ENCODE results near the gene NDUFAF4.

The NDUFAF4 gene

DNA sequence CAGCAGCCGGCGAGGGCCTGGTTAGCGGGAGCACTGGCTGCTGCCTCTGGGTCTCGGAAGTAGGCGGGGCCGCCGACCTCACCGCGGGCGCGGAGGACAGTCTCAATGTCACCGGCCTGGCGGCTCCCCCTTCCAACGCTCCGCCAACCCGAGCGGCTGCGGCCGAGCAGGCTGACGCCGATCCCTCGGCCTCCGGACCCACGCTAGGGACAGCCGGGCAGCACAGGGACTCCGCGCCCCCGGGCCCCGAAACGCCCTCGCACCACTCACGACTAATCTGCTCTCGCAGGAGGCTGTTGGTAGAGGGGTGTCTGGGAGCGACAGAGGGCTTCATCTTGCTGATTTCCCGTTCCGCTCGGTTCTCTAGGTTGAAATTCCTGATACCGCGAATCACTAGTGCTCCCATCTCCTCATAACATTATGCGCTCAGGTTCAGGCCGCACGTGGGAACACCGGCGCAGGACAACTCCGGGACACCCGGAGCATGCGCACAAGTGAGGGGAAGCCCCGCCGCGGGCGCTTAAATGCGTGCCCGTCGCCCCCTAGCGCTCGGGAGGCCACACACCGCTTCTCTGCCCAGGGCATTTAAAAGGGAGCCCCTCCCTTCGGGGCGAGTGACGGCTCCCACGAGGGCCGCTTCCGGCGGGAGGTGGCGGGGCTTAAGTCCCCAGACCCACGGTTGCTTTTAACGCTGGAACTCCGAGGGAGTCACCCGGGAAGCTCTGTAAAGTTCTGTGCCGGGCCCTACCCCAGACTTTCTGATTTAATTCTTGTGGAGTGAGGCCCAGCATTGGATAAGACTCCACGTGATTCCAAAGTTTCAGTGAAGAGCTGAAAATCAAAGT is at the start of gene NDUFAF4:
TSS of gene NDUFAF4 (minus strand) at position 496 of the 845 bp plus-strand sequence. CDS start at position 406, 90 bp downstream.
- DNase-seq: peak; percentile 93 to 94

DNA sequence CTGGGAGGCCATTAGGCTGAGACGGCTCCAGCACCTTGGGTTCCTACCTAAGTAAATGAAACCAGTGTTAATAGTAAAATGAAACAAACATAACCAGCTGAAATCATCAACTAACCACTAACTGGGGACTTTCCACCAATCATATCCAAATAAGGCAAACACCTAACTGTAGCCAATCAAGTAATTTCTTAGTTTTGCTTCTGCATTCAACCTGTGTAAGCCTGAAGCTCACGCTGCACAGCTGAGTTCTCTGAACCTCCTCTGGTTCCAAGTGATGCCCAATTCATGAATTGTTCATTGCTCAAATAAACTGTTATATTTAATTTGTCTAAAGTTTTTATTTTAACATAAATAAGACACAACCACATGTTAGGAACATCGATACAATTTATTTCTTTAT is 49.4 kb upstream of the NDUFAF4 start:
- DNase-seq: no peak

DNA sequence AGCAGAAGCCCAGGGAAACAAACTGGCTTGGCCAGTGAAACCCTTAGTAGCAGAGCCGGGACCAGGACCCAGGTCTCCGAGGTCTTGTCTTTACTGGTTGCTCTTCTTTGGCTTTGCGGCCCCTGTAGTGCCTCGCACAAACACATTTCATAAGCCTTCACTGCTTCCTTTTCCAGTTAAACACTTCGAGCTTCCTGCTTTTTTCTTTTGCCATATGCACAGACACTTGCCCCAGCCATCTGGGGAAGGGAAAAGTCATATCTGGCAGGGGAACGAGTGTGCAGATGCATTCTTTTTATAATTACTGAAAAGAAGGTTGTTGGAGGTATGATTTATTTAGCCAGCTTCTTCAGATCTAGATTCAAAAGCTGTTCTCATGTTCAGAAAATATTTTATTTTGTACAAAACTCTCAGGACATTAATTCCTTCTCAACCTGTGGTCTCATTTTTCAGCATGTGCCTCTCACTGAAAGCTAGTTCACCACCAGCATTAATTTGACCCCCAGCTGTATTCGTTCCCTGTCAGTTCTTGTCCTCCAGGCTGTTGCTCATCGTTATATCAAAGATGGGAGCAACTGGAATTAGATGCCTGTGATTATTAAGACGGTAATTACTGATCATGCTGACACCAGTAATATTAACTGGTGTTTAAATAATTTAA is 46.0 kb upstream of the NDUFAF4 start:
- DNase-seq: no peak

DNA sequence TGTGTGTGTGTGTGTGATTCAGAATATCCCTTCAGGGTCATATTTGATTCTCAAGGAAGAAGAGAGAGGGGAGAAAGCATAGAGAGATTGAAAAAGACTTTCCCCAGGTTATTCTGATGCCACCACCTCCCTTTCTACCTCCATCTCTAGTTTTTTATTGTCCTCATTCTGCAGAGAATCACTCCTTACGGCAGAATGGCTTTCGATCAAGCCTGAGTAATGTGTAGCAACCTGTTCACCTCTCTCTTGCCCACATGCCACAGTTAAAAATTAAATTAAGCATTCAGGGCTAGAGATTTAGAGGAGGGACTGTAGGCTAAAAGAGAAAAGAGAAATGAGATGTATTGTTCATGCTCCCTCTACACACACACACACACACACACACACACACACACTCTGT is 45.0 kb upstream of the NDUFAF4 start:
- DNase-seq: no peak

DNA sequence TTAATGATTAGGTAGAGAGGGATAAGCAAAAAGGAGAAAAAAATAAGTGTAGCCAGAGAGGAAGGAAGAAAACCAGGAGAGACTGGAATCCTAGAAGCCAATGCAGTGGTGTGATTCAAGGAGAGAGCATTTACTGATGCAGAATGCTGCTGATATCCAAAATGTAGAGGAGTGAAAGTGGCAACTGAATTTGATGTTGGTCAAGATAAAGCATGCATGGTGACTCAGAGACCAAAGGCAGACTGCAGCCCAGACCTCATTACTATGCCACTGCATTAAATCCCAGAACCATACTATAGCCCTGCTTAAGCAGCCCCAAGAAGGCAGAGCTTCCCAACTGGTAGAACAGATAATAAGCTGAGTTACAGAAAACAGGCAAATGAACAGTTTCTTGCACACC is 42.6 kb upstream of the NDUFAF4 start:
- DNase-seq: no peak

DNA sequence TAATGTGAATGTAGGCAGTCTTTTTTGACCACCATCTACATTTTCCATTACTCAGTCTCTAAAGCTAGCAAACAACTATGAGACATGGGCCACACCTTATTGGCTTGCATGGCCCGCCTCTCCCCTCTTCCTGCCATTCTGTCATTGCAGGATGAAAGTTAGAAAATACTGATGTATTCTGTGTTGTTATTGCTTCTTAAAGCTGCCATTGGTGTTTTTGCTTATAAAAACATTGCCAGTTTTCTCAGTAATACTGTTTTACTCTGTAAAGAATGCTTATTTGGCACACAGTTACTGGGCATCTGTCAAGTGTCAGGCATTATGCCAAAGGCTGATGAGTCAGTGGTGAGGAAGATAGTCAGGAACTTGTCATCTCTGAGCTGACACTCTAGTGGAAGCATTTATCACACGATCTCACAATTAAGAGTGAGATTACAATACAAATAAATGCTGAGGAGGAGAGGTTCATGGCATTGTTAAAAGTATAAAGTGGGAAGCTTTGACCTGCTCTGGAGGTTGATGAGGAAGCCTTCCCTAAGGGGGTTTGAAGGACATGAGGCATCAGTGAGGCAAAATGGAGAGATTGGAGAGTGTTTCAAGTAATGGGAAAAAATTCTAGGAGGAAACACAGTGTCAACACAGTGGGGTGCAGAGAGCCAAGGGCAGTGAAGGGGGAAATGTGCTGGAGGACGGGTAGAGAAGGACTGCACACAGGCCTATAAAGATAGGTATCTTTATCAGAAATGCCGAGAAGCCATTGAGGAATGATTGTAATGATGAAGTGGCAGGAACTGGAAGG is 41.5 kb upstream of the NDUFAF4 start:
- no peak for DNase-seq

DNA sequence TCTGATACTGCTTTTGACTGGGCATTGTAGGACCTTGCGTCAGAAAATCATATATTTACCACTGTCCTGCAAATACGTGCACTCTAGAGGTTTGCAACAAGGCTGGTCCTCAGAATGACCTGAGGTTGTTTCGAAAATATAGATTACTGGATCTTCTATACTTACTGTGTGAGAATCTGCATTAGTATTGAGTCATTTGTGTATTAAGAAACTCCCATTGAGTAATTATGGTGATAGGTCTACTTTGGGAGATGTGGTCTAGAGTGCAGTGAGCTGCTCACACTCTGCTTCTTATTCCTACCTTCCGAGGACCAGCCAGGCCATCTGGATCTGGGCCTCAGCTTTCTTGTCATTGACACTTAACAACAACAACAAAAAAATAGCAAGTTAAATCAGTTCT is 36.4 kb upstream of the NDUFAF4 start:
- no peak for DNase-seq

DNA sequence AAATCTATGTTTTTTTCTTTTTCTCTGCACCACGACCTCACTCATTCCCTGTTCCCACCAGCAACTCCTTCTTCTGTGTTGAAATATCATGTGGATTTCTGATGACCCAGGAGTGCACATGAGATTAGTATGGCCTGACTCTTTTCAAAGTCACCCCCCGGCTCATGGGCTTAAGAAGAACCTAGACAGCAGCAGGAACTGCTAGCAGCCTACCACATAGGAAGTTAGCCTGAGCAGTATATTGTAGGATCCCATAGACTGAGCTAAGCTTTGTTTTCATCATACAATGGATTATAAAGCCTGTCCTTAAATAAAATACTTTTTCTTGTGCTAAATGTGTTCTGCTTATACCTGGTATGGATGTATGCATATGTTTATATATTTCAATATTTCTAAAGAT is 33.5 kb upstream of the NDUFAF4 start:
- no peak for DNase-seq

DNA sequence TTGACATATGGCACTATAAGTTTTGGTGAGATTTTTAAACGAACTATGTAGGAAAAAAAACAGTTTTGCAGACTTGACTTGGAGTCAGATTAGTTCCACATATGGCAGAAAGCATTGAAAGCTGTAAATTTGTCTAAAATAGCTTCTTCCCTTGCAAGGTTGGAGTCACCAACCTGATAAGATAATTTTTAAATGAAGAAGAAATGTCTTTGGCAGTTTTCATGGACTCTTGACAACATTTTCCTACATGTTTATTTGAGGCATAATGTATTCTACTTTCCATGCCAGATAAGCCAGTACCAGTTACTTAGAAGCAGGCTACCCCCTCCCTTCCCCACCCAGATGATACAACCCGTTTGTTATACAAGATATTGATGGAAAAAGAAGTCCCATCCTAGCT is 32.0 kb upstream of the NDUFAF4 start:
- no peak for DNase-seq

DNA sequence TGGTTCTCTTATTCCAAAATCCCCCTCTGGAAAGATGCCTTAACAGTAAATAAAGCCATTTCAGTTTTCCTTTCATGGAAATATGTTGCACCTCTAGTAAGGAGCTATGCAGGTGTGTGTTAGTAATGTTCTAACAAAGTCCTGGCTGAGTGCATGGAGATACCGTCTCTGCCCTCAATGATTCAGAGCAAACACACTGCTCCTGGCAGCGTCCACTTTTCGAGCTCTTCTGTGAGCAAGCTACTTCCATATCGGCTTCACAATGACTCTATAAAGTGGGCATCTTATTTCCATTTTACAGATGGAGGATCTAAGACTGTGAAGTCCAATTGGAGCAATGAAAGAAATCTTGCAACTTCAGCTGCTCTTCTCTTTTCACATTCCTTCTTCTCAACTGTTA is 30.0 kb upstream of the NDUFAF4 start:
- DNase-seq: no peak

DNA sequence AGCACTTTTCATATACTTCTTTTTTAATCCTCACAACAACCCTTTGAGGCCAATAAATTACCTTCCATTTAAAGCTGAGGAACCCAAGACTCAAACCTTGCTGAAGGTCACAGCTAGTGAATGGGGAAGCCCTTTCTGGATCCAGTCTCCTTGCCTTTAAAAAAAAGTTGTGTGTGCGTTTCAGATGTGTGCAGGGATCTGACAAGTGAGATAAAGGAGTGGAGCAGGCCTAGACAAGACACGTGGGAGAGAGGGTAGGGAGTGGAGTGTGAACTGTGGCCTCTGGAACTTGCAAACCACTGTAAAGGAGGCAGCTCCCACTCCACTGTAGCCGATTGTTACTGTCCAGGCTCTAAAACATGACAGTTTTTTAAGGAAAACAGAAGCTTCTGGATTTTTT is 28.7 kb upstream of the NDUFAF4 start:
- no peak for DNase-seq

DNA sequence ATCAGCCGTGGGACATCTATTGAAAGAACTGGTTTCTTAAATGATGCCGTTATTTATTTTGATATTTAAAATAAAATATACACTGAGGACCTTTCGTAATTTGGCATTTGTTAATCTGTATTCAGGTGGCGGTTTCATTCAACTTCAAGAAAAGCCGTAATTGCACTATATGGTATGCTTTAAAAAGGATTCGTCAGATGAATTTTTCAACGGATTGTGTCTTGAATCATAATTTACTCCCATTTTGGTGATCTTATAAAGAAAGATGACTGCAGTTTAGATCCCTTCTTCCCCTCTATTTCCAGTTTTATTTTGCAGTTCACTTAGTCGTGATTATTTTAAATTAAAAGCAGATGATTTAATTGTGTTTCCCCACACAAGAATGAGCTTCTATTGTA is 27.6 kb upstream of the NDUFAF4 start:
- DNase-seq: no peak

DNA sequence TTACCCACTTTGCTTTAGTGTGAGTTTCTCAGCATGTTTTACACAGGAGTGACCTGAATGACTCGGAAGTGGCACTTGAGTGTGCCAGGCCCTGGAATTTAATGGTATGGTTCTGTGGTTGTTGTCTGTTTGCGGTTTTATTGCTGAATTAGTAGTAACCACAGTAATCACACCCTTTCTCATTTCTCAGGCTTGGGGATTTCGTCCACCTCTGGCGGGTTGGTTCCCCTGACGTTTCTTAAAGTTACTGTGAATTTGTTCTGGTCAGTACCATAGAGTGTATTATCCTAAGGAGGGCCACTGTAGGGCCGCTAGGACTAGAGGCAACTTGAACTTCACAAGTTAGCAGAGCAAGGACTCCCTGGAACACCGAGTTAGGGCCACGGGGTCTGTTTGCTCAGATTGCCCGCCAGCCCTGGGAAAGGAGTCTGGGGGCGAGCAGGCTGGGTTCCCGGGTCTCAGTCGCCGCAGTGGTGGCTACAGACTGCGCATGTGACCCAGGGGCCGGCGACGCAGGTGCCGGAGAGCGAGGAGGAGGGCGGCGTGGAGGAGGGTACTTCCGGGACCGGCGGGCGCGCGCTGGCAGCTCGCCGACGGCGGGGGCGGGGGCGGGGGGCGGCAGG is 26.3 kb upstream of the NDUFAF4 start:
- DNase-seq: peak; percentile 30 to 64

DNA sequence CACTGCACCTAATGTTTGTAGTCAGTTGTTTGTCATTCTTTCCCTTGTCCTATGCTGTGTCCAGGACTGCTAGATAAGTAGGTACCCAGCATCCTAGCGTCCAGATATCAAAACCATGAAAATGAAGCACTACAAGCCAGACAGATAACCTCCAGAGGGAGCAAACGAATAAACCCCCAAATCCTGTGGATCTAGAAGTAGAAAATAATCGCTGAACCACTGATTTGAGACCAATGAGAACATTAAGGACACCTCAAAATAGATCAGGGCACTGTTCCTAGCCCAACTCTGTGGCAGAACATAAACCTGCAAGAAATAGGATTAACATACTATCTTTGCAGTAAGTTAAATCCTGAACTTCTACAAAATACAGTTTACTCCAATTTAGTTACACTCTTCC is 25.7 kb upstream of the NDUFAF4 start:
- no peak for DNase-seq

DNA sequence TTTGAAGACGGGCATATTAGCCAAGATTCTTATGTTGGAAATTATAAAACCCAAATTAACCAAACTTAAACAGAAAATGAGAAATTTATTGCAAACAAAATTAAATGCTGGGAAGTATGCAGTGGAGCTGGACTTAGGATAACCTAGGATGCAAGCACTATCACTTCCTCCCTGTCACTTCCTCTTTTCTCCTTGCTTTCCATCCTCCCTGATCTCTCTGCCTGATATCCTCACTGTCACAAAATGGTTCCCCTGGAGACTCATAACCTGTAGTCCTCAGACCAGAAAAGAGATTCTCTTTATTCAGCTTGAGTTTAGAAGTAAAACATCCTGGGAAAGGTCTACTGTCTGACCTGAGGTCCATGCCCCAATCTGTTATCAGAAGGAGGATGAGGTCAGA is 19.4 kb upstream of the NDUFAF4 start:
- no peak for DNase-seq

DNA sequence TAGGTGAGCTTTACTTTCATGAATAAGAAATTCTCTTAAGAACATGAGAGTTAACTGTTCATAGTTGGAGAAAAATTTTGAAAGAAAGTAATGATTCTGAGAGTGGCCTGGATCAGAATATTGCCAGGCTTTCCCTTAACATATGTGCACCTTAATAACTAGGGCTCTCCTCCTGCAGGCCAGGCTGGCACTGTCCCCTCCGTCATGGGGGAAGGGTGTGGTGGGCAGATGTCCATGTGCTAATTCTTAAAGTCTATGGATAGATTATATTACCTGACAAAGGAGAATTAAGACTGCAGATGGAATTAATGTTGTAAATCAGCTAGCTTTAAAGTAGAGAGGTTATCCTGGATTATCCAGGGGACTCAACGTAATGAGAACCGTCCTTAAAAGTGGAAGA is 15.9 kb upstream of the NDUFAF4 start:
- DNase-seq: no peak

DNA sequence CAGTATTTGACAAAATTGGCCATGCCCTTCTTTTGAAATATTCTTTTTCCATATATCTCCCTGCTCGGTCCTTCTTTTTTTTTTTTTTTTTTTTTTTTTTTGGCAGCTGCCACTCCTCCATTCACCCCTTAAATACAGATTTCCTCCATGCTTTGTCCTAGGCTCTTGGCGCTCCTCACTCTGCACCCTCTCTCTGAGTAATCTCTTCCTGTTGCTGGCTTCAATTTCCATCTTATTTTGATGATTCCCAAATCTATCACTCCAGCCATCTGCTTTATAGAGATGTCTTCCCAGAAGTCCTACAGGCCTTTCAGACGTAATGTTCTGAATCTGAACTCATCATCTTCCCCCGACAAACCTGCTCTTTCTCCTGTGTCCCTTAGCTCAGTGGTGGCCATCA is 14.1 kb upstream of the NDUFAF4 start:
- DNase-seq: no peak

DNA sequence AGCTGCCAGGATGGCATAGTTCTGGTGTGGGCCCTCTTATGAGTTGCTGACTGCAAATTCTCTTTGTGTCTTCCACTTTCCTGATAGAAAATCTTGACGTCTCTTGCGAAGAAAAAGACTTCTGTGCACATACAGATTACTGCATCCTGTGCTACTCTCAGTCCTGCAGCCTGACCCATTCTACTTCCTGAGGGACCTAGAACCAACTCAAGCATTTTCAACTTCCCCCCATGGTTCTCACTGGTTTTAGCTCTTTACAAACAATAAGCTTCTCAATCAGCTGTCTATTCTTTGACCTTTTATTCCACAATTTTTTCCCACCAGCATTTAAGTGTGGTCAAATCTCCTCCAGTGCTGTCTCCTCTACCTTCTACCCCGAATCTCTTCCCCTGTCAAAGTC is 13.5 kb upstream of the NDUFAF4 start:
- DNase-seq: no peak

DNA sequence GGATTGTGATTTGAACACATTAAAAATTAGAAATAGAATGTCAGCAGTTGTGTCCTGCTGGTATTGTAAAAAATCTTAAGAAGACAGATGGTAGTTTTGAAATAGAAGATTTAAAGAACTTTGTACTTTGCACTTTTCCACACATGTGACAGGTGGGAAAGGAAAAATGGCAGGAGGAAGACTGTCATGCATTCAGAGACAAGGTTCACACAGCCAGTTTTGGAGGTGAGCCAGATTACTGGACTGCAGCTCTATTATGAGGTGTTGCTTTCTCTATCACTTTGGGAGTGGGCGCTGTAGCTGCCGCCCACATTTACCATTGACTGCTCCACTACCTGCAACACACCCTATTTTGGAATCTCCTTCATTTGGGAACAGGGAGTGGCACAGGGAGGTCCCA is 12.1 kb upstream of the NDUFAF4 start:
- DNase-seq: no peak

DNA sequence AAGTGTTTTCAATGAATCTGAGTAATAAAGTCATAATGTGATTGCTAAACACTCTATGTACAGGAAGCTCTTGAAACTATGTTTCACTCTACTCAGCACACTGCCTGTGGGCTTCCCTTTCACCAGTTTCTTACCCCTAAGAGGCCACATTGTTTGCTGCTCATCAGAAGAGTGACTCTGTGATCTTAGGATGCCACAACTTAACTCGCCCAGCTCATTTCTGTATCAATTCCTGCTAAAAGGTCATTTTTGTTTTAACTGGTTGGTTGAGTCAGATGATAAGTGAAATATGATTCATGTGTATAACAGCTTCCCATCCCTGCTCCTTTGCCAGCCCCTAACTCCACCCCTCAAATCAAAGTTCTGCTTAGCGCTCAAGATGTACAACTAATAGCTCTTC is 9.8 kb upstream of the NDUFAF4 start:
- DNase-seq: no peak

DNA sequence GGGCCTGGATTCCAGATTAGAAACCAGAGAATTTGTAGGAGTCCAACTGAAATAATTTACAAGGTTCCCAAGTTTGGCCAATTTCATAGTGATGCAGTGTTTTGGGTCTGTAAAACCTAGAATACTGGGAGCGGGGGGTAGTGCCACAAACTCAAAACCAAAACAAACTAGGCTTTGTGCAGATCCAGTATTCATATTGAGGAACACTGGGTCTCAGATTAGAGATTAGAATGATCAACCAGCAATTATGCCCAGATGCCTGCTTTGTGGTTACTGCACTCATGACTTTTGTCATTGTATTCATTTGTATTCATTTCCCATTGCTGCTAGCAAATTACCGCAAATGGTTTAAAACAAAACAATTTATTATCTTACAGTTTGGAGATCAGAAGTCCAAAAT is 3.2 kb upstream of the NDUFAF4 start:
- no peak for DNase-seq

DNA sequence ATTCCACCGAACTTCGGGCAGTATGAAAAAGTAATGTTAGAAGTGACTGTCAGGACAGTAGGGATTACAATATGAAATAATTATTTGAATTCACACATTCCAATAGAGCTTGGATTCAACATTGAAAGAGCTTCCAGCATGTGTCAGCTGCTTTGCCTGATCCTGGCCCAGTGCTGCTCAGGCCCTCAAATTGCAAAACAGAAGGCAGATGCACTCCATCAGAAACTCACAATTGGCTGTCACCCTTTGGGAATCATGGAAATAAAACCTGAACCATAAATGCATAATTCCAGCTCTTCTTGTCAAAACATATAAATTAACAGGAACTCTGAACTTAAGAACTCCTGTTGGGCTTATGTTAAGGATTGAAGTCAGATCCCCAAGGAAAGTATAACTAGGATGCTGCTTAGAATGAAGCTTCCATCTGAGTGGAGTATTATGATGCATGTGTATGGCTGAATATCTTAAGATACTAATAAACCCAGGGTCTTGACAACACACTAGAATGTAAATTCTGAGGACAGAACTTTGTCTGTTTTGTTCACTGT is 1.8 kb upstream of the NDUFAF4 start:
- DNase-seq: no peak

DNA sequence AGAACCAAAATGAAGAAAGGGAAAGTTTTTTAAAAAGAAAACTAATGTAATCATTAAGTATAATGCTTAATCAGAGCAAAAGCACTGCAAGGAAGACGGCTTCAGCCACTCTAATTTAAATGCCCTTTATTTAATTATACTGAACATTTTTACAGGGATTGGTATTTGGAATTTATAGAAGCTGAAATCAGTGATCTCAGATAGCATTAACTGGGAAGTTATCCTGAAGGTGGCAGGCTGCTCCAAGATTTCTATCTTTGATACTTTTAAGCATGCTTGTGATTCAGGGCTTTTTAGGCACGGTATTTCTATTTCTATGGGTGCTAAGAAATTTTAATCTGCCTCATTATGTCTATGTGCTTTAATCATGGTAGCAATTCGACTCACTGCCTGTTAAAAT is 1.3 kb upstream of the NDUFAF4 start:
- no peak for DNase-seq
